HepG2 (cell line): ENCODE data around the gene YEATS4. TPM values are rescaled to one million over a fixed set of nuclear protein-coding genes. Genes with fewer than 3 reads are reported as not detected.

Experiments
- ATAC-seq: fragments of 200-7000 bp; cut with Tn5 transposase; 3 replicates; pipeline ENCODE4 v1.9.1; 2020; ENCODE audit warnings: mild to moderate bottlenecking, moderate library complexity
- BruUV-seq: library from RNA; stranded (reverse); fragments of 400-500 nt; replicated peaks from 2 replicates; lab custom pipeline; 2021; lab: Mats Ljungman, UMichigan
- CTCF ChIA-PET: fragments of 300-600 bp; formaldehyde crosslinking; extraction: SDS; loops from one replicate; lab custom pipeline; 2021; ENCODE audit warnings: low total read pairs, inconsistent platforms, low intra/inter-chr PET ratio; lab: Yijun Ruan, JAX
- POLR2A ChIA-PET: fragments of 350-600 bp; sonication (Branson Sonifier 250); formaldehyde crosslinking; loops from one replicate; lab custom pipeline; 2020; ENCODE audit warnings: antibody characterized with exemption, inconsistent platforms; lab: Yijun Ruan, JAX
- DNase-seq: peaks from one replicate; pipeline ENCODE4 v3.0.0-alpha.2; 2015; ENCODE audit warnings: low spot score
- FAIRE-seq: peaks from 3 replicates; lab custom pipeline; 2011; peaks lifted over from hg19 to GRCh38; lab: Jason Lieb, UNC
- H2AFZ ChIP-seq: one replicate; pipeline ENCODE4 v1.6.1; 2011; ENCODE audit warnings: low read length, inconsistent platforms
- H3K27ac ChIP-seq: fragments of 300-600 bp; 3 replicates; pipeline ENCODE4 v1.8.0; 2011; ENCODE audit warnings: mixed run types, mild to moderate bottlenecking, mixed read lengths, low read length, inconsistent platforms; ENCODE audit not compliant: insufficient read depth; ENCODE audit errors: extremely low read length
- H3K27me3 ChIP-seq, 2 experiments: fragments of 200-600 bp in 1 of 2; 2 replicates in 1 of 2; 3 replicates in 1 of 2; pipeline versions ENCODE4 v1.6.0 to v1.8.0; 2011; ENCODE audit warnings: low read length in 2 of 2, mild to moderate bottlenecking in 2 of 2, moderate library complexity in 2 of 2, inconsistent platforms in 1 of 2; ENCODE audit not compliant: insufficient read depth in 2 of 2, control insufficient read depth in 1 of 2
- H3K36me3 ChIP-seq, 2 experiments: fragments of 200-600 bp in 1 of 2; replicated peaks in 1 of 2; 2 replicates in 1 of 2; 3 replicates in 1 of 2; pipeline versions ENCODE4 v1.5.1 to v1.8.0; 2011; ENCODE audit warnings: low read length in 2 of 2, inconsistent platforms in 1 of 2; ENCODE audit not compliant: insufficient read depth in 2 of 2, control insufficient read depth in 1 of 2
- H3K4me1 ChIP-seq: 2 replicates; pipeline ENCODE4 v1.5.1; 2012; ENCODE audit warnings: low read length, inconsistent platforms; ENCODE audit not compliant: insufficient read depth
- H3K4me2 ChIP-seq: 2 replicates; pipeline ENCODE4 v1.6.0; 2011; ENCODE audit warnings: low read depth, low read length, inconsistent platforms
- H3K4me3 ChIP-seq, 3 experiments: fragments of 200-600 bp in 1 of 3; sonication (generic), shearing (Covaris generic) in 1 of 3; replicated peaks in 1 of 3; 2 replicates each; pipeline ENCODE4 v1.5.1; 2011 to 2016; ENCODE audit warnings: low read length in 3 of 3, inconsistent platforms in 2 of 3, low read depth in 2 of 3, mild to moderate bottlenecking in 2 of 3, control low read depth in 1 of 3, mixed read lengths in 1 of 3; ENCODE audit not compliant: insufficient read depth in 1 of 3
- H3K79me2 ChIP-seq: one replicate; pipeline ENCODE4 v1.6.1; 2011; ENCODE audit warnings: low read length, inconsistent platforms; ENCODE audit not compliant: insufficient read depth
- H3K9ac ChIP-seq: 2 replicates; pipeline ENCODE4 v1.6.0; 2011; ENCODE audit warnings: mild to moderate bottlenecking, low read depth, low read length, inconsistent platforms; ENCODE audit not compliant: insufficient read depth
- H3K9me3 ChIP-seq: 2 replicates; pipeline ENCODE4 v1.5.1; 2012; ENCODE audit warnings: mild to moderate bottlenecking, low read length
- H4K20me1 ChIP-seq: 2 replicates; pipeline ENCODE4 v1.6.0; 2011; ENCODE audit warnings: inconsistent platforms, mild to moderate bottlenecking, low read length, moderate library complexity; ENCODE audit not compliant: insufficient read depth
- AHDC1 ChIP-seq: sonication (generic); formaldehyde crosslinking; IDR thresholded peaks from 2 replicates; pipeline ENCODE4 v1.5.1; 2020; ENCODE audit warnings: mild to moderate bottlenecking, missing genetic modification reagents, borderline replicate concordance
- ARNT ChIP-seq: fragments of 450-650 bp; IDR thresholded peaks from 2 replicates; pipeline ENCODE4 v1.6.1; 2017
- ATAD3A ChIP-seq: sonication (generic); formaldehyde crosslinking; IDR thresholded peaks from 2 replicates; pipeline ENCODE4 v1.4.0; 2020; ENCODE audit warnings: missing genetic modification reagents
- CHD2 ChIP-seq: IDR thresholded peaks from 2 replicates; pipeline ENCODE4 v1.6.1; 2011; ENCODE audit warnings: low read depth, low read length, improper control_type of control experiment
- ETS1 ChIP-seq: sonication (generic); formaldehyde crosslinking; IDR thresholded peaks from 2 replicates; pipeline ENCODE4 v1.4.0; 2020; ENCODE audit warnings: missing genetic modification reagents
- NFE2L1 ChIP-seq: sonication (generic); formaldehyde crosslinking; IDR thresholded peaks from 2 replicates; pipeline ENCODE4 v1.4.0; 2020; ENCODE audit warnings: missing genetic modification reagents, mild to moderate bottlenecking, borderline replicate concordance
- POLR2G ChIP-seq: fragments of 200-400 bp; formaldehyde crosslinking; IDR thresholded peaks from 2 replicates; pipeline ENCODE4 v1.6.1; 2018; ENCODE audit warnings: mild to moderate bottlenecking, low read depth, low read length, moderate library complexity
- PPARG ChIP-seq: conservative IDR thresholded peaks from 2 replicates; pipeline ENCODE4 v1.6.1; 2016; ENCODE audit warnings: missing biosample characterization, missing genetic modification reagents
- RAD51 ChIP-seq: fragments of 450-650 bp; IDR thresholded peaks from 2 replicates; pipeline ENCODE4 v1.6.1; 2016; ENCODE audit warnings: borderline replicate concordance
- REPIN1 ChIP-seq: sonication (generic); formaldehyde crosslinking; IDR thresholded peaks from 2 replicates; pipeline ENCODE4 v1.8.0; 2022; ENCODE audit warnings: missing genetic modification reagents, low read depth, mild to moderate bottlenecking, borderline replicate concordance
- ZNF570 ChIP-seq: sonication (generic); formaldehyde crosslinking; IDR thresholded peaks from 2 replicates; pipeline ENCODE4 v1.4.0; 2020; ENCODE audit warnings: mild to moderate bottlenecking, missing genetic modification reagents, borderline replicate concordance
- ZNF597 ChIP-seq: sonication (generic); formaldehyde crosslinking; IDR thresholded peaks from 2 replicates; pipeline ENCODE4 v1.5.0; 2020; ENCODE audit warnings: missing genetic modification reagents
- ZNF616 ChIP-seq: sonication (generic); formaldehyde crosslinking; IDR thresholded peaks from 2 replicates; pipeline ENCODE4 v1.5.0; 2020; ENCODE audit warnings: low read depth, mild to moderate bottlenecking, missing genetic modification reagents
- ZNF816 ChIP-seq: sonication (generic); formaldehyde crosslinking; IDR thresholded peaks from 2 replicates; pipeline ENCODE4 v1.8.0; 2022; ENCODE audit warnings: missing genetic modification reagents, mild to moderate bottlenecking, borderline replicate concordance
- WGBS: methylation state at CpG from one replicate; pipeline ENCODE4 v1.1.6; 2017; ENCODE audit warnings: low lambda C conversion rate; 5-methylcytosine and 5-hydroxymethylcytosine counted together
- in situ Hi-C: cut with HindIII; loops from 2 replicates; pipeline ENCODE4 v1.10.0; 2017; ENCODE audit warnings: low pct_unique_long_range_greater_than_20kb; ENCODE audit not compliant: extremely low pct_ligation_motif_present
- intact Hi-C: fragments of 100-400 bp; cut with micrococcal nuclease; formaldehyde crosslinking; loops from one replicate; pipeline ENCODE4 v1.10.0; 2022; ENCODE audit not compliant: unreplicated experiment
- polyA plus RNA-seq, 8 experiments: library from polyadenylated mRNA; depleted of rRNA in 3 of 8; stranded (reverse) in 7 of 8; unstranded in 1 of 8; fragments of >200 nt; fragmentation: Illumina TruSeq in 4 of 8; extraction: Trizol in 4 of 8; gene quantifications; 2 replicates each; pipeline versions ENCODE4 v1.2.1 to v1.2.3, GENCODE V29; 2011 to 2016; ENCODE audit warnings: low read depth in 4 of 8, missing spikeins in 1 of 8, mixed read lengths in 1 of 8; ENCODE audit not compliant: insufficient read depth in 1 of 8
- total RNA-seq, 5 experiments: library from RNA; depleted of rRNA; stranded (reverse); fragments of >200 nt; fragmentation: Illumina TruSeq; extraction: Trizol; gene quantifications; 2 replicates each; pipeline ENCODE4 v1.2.3, GENCODE V29; 2016; ENCODE audit warnings: low read depth in 1 of 5

Gene YEATS4
- total and polyA plus RNA-seq, 2 of the 13 experiments (the other 11 are each of a cell fraction or from before 2014, with no cell fraction given), result 16.8 to 45.0 TPM

GRCh38 chr12:69406217-69406616 lies 46.7 kb downstream of the YEATS4 start:
- CTCF ChIA-PET, result no interaction called here
- in situ Hi-C loops, result no loop called here
- FAIRE-seq, result no peak

More at GRCh38 chr12:69406217-69406616, 46.7 kb downstream of the YEATS4 start:
- Histone ChIP-seq H3K9me3 (no peaks in the 10 kb centered on the region), H3K4me2 (no peak overlapping the region), H3K4me1 (peaks cover 7% of the 10 kb centered on the region; the same call in 1 of the 2 replicates), H4K20me1 (no peaks in the 10 kb centered on the region), H3K79me2 (no peaks in the 10 kb centered on the region), H3K4me3 (no peak overlapping the region), H3K27me3 (no peaks in the 10 kb centered on the region), H3K27ac (no peak overlapping the region), H3K9ac (no peak overlapping the region), H2AFZ (no peak overlapping the region), H3K36me3 (no peaks in the 10 kb centered on the region; a peak in 1 of 5 replicates)
- DNase-seq (no peak), ATAC-seq (no peak)
- POLR2A ChIA-PET, result no interaction called here
- TF ChIP-seq ZNF616 (CRISPR knock-in tag), result no peak
- TF ChIP-seq ARNT, result no peak
- no peak for TF ChIP-seq ZNF570 (CRISPR knock-in tag)
- no peak for TF ChIP-seq REPIN1 (CRISPR knock-in tag)
- no peak for TF ChIP-seq ZNF816 (CRISPR knock-in tag)
- no peak for TF ChIP-seq AHDC1 (CRISPR knock-in tag)
- no peak for TF ChIP-seq ZNF597 (CRISPR knock-in tag)
- no peak for TF ChIP-seq ATAD3A (CRISPR knock-in tag)
- TF ChIP-seq ETS1 (CRISPR knock-in tag), result no peak
- TF ChIP-seq POLR2G, result no peak
- no peak for TF ChIP-seq PPARG (CRISPR knock-in tag)
- TF ChIP-seq NFE2L1 (CRISPR knock-in tag), result no peak
- no peak for TF ChIP-seq CHD2
- no peak for TF ChIP-seq RAD51
- BruUV-seq, result no TSS peak
- WGBS, result 97% methylated on average over 2 of the region's 2 CpGs
- intact Hi-C loops, result no loop called here
